PFSK-1 (cell line): ENCODE data around the gene CACNA1C.

Source experiments
- FOXP2 ChIP-seq: optimal IDR thresholded peaks from 2 replicates; pipeline ENCODE3; 2011; ENCODE audit warnings: borderline replicate concordance, control low read depth, inconsistent platforms; ENCODE audit not compliant: insufficient read depth; ENCODE audit errors: extremely low read length, extremely low read depth
- POLR2AphosphoS5 ChIP-seq: IDR thresholded peaks from 2 replicates; pipeline ENCODE4 v1.6.1; 2012; ENCODE audit warnings: low read depth, mild to moderate bottlenecking, control low read depth, low read length, moderate library complexity
- SIN3A ChIP-seq: IDR thresholded peaks from 2 replicates; pipeline ENCODE4 v1.6.1; 2012; ENCODE audit warnings: mild to moderate bottlenecking, low read length, moderate library complexity, borderline replicate concordance; ENCODE audit not compliant: insufficient read depth
- TAF1 ChIP-seq: IDR thresholded peaks from 2 replicates; pipeline ENCODE4 v1.6.1; 2012; ENCODE audit warnings: low read length, control low read depth, borderline replicate concordance; ENCODE audit not compliant: insufficient read depth
- TF ChIP-seq, protein P1 (sequence below), 2 experiments: IDR thresholded peaks; 2 replicates each; pipeline versions ENCODE4 v1.6.1 to v1.8.0; 2011 to 2012; ENCODE audit warnings: low read depth in 2 of 2, low read length in 2 of 2, control low read depth in 1 of 2, inconsistent platforms in 1 of 2, mild to moderate bottlenecking in 1 of 2, moderate library complexity in 1 of 2; ENCODE audit not compliant: insufficient read depth in 1 of 2

The CACNA1C gene

DNA sequence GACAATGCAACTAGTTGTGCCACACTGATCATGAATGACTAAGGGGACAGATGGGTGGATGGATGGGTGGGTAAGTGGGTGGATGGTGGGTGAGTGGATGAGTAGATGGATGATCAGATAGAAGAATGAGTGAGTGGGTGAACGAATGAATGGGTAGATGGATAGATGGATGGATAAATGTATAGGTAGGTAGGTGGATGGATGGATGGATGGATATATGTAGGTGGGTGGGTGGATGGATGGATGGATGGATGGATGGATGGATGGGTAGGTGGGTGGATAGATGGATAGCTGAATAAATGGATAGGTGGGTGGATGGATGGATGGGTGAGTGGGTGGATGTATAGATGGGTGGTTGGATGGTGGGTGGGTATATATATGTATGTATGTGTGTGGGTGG, 393.2 kb downstream of the CACNA1C start:
- TF ChIP-seq TAF1 (no peak), FOXP2 (no peak), SIN3A (no peak), POLR2AphosphoS5 (no peak)
- TF ChIP-seq, protein P1, sequence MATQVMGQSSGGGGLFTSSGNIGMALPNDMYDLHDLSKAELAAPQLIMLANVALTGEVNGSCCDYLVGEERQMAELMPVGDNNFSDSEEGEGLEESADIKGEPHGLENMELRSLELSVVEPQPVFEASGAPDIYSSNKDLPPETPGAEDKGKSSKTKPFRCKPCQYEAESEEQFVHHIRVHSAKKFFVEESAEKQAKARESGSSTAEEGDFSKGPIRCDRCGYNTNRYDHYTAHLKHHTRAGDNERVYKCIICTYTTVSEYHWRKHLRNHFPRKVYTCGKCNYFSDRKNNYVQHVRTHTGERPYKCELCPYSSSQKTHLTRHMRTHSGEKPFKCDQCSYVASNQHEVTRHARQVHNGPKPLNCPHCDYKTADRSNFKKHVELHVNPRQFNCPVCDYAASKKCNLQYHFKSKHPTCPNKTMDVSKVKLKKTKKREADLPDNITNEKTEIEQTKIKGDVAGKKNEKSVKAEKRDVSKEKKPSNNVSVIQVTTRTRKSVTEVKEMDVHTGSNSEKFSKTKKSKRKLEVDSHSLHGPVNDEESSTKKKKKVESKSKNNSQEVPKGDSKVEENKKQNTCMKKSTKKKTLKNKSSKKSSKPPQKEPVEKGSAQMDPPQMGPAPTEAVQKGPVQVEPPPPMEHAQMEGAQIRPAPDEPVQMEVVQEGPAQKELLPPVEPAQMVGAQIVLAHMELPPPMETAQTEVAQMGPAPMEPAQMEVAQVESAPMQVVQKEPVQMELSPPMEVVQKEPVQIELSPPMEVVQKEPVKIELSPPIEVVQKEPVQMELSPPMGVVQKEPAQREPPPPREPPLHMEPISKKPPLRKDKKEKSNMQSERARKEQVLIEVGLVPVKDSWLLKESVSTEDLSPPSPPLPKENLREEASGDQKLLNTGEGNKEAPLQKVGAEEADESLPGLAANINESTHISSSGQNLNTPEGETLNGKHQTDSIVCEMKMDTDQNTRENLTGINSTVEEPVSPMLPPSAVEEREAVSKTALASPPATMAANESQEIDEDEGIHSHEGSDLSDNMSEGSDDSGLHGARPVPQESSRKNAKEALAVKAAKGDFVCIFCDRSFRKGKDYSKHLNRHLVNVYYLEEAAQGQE (IDR thresholded peaks at IDR 0.05; ENCODE audit: insufficient read depth in 1 of 2, low read depth in 2 of 2, low read length in 2 of 2): no peak

DNA sequence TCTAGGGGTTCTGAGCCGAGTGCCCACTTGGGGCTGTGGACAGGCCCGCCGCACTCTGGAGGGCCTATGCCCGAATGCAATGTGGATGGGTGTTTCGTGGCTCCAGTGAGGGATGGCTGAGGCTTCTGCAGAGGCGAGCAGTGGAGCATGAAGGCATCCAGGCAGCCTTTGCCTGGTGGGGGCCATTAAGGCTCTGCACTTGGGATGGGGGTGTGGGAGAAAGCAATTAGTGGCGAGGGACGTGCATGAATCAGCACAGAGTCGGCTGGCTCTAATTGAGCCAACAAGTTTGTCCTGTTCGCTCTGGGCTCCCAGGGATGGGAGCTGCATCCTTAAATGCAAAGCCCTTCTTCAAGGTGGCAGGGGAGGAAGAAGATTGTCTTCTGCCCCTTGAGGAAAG, 395.1 kb downstream of the CACNA1C start:
- TF ChIP-seq POLR2AphosphoS5 (no peak), SIN3A (no peak), TAF1 (no peak), FOXP2 (no peak)
- TF ChIP-seq, protein P1 (IDR thresholded peaks at IDR 0.05; ENCODE audit: insufficient read depth in 1 of 2, low read depth in 2 of 2, low read length in 2 of 2): no peak

DNA sequence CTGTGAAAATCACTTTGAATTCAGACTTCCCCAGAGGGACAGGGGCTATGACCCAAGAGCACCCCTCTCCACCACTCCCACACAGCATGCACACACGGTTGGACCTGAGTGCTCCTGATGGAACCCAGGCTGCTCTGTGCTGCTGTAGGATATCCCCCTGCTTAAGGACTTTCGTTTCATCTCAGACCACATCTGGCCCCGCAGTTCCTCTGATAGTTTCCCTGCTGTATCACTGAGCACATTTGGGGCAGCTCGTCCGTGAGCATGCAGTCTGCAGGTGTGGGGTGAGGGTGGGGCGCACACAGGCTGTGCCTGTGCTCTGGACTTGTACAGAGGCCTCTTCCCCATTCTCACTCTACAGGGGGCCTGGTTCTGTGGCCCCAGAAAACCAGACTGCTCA, 396.8 kb downstream of the CACNA1C start:
- TF ChIP-seq TAF1: no peak
- TF ChIP-seq POLR2AphosphoS5: no peak
- TF ChIP-seq SIN3A: no peak
- no peak for TF ChIP-seq FOXP2
- TF ChIP-seq, protein P1 (IDR thresholded peaks at IDR 0.05; ENCODE audit: insufficient read depth in 1 of 2, low read depth in 2 of 2, low read length in 2 of 2): no peak

DNA sequence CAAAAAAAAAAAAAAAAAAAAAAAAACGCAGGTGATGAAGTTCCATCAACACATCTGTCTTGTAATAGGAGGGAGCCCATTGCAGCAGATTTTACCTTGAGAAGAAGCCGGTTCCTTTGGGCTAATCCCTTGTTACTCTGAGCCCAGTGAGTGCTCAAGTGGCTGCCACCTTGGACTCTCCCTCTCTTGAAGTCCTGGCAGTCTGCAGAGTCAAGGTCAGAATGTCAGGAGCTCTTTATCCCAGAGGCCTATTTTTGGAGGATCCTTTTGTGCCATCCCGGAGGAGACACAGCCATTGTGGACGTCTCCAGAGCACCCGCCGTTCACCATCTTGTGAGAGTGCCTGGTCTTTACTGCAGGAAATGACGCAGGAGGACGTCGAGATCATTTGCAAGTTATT, 397.8 kb downstream of the CACNA1C start:
- TF ChIP-seq FOXP2 (no peak), POLR2AphosphoS5 (no peak), TAF1 (no peak), SIN3A (no peak)
- TF ChIP-seq, protein P1 (IDR thresholded peaks at IDR 0.05; ENCODE audit: insufficient read depth in 1 of 2, low read depth in 2 of 2, low read length in 2 of 2): no peak

DNA sequence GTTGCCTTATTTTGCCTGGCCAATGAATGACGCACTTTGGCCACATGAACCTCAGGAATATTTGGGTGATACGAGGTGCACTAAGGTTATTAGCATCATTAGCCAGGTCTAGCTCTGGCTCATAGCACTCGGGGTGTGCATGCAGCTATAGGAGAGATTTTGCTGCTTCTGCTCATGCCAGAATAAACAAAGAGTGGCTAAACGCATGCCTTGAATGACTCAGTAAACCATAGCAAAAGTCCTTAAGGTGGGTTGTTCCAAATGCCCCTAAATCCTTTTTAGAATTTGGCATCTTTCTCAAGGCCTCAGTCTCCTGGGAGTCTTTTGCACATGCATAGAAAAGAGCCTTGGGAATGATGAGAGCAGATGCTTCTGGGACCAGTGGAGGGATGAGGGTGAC, 398.2 kb downstream of the CACNA1C start:
- TF ChIP-seq SIN3A (no peak), FOXP2 (no peak), POLR2AphosphoS5 (no peak), TAF1 (no peak)
- TF ChIP-seq, protein P1 (IDR thresholded peaks at IDR 0.05; ENCODE audit: insufficient read depth in 1 of 2, low read depth in 2 of 2, low read length in 2 of 2): no peak
